HepG2 (cell line): ENCODE measurements around the gene KRTAP10-5. TPM values are rescaled to one million over a fixed set of nuclear protein-coding genes. Genes with fewer than 3 reads are reported as not detected.

ENCODE experiments used
- FOXK1 ChIP-seq: sonication (generic); formaldehyde crosslinking; IDR thresholded peaks from 2 replicates; pipeline ENCODE4 v1.4.0; 2020; ENCODE audit warnings: low read depth, missing genetic modification reagents, borderline replicate concordance
- HES4 ChIP-seq: sonication (generic); formaldehyde crosslinking; IDR thresholded peaks from 2 replicates; pipeline ENCODE4 v1.9.0; 2021; ENCODE audit warnings: mild to moderate bottlenecking, missing genetic modification reagents, borderline replicate concordance
- IRF9 ChIP-seq: sonication (generic); formaldehyde crosslinking; IDR thresholded peaks from 2 replicates; pipeline ENCODE4 v1.8.0; 2022; ENCODE audit warnings: missing genetic modification reagents, mild to moderate bottlenecking, borderline replicate concordance
- MIER2 ChIP-seq: IDR thresholded peaks from 2 replicates; pipeline ENCODE4 v1.6.1; 2016; ENCODE audit warnings: missing biosample characterization, missing genetic modification reagents
- MYNN ChIP-seq: sonication (generic); formaldehyde crosslinking; IDR thresholded peaks from 2 replicates; pipeline ENCODE4 v1.4.0; 2020; ENCODE audit warnings: mild to moderate bottlenecking, low read depth, missing genetic modification reagents
- PAXIP1 ChIP-seq: sonication (generic); formaldehyde crosslinking; conservative IDR thresholded peaks from 2 replicates; pipeline ENCODE4 v1.4.0; 2020; ENCODE audit warnings: mild to moderate bottlenecking, missing genetic modification reagents, moderate library complexity
- PCBP1 ChIP-seq: fragments of 200-400 bp; formaldehyde crosslinking; IDR thresholded peaks from 2 replicates; pipeline ENCODE4 v1.6.1; 2017; ENCODE audit warnings: mild to moderate bottlenecking, low read depth, low read length, borderline replicate concordance
- RXRB ChIP-seq: IDR thresholded peaks from 2 replicates; pipeline ENCODE4 v1.6.1; 2016; ENCODE audit warnings: borderline replicate concordance, missing genetic modification reagents, missing compliant biosample characterization
- ZBTB38 ChIP-seq: sonication (generic); formaldehyde crosslinking; IDR thresholded peaks from 2 replicates; pipeline ENCODE4 v1.5.1; 2020; ENCODE audit warnings: mild to moderate bottlenecking, missing genetic modification reagents
- ZFAT ChIP-seq: sonication (generic); formaldehyde crosslinking; conservative IDR thresholded peaks from 2 replicates; pipeline ENCODE4 v1.8.1; 2023; ENCODE audit warnings: missing genetic modification reagents, inconsistent platforms
- ZNF296 ChIP-seq: sonication (generic); formaldehyde crosslinking; conservative IDR thresholded peaks from 2 replicates; pipeline ENCODE4 v1.5.0; 2020; ENCODE audit warnings: mild to moderate bottlenecking, missing genetic modification reagents
- ZNF510 ChIP-seq: sonication (generic); formaldehyde crosslinking; IDR thresholded peaks from 2 replicates; pipeline ENCODE4 v1.4.0; 2020; ENCODE audit warnings: low read depth, mild to moderate bottlenecking, missing genetic modification reagents
- ZNF512 ChIP-seq: sonication (generic); formaldehyde crosslinking; IDR thresholded peaks from 2 replicates; pipeline ENCODE4 v1.4.0; 2020; ENCODE audit warnings: mild to moderate bottlenecking, missing genetic modification reagents
- ZNF609 ChIP-seq: sonication (generic); formaldehyde crosslinking; IDR thresholded peaks from 2 replicates; pipeline ENCODE4 v1.4.0; 2020; ENCODE audit warnings: mild to moderate bottlenecking, missing genetic modification reagents, borderline replicate concordance
- polyA plus RNA-seq, 8 experiments: library from polyadenylated mRNA; depleted of rRNA in 3 of 8; stranded (reverse) in 7 of 8; unstranded in 1 of 8; fragments of >200 nt; fragmentation: Illumina TruSeq in 4 of 8; extraction: Trizol in 4 of 8; gene quantifications; 2 replicates each; pipeline versions ENCODE4 v1.2.1 to v1.2.3, GENCODE V29; 2011 to 2016; ENCODE audit warnings: low read depth in 4 of 8, missing spikeins in 1 of 8, mixed read lengths in 1 of 8; ENCODE audit not compliant: insufficient read depth in 1 of 8
- total RNA-seq, 5 experiments: library from RNA; depleted of rRNA; stranded (reverse); fragments of >200 nt; fragmentation: Illumina TruSeq; extraction: Trizol; gene quantifications; 2 replicates each; pipeline ENCODE4 v1.2.3, GENCODE V29; 2016; ENCODE audit warnings: low read depth in 1 of 5

KRTAP10-5 gene
- total and polyA plus RNA-seq, 2 of the 13 experiments (the other 11 are each of a cell fraction or from before 2014, with no cell fraction given), result not detected

GRCh38 chr21:44574457-44575306, 5.7 kb downstream of the KRTAP10-5 start (continued):
- TF ChIP-seq ZNF609 (CRISPR knock-in tag), result peak; percentile 55; the same call in 1 of the 2 replicates
- TF ChIP-seq FOXK1 (CRISPR knock-in tag), result no peak
- no peak for TF ChIP-seq ZFAT
- TF ChIP-seq MYNN (CRISPR knock-in tag), result no peak
- no peak for TF ChIP-seq ZBTB38 (CRISPR knock-in tag)
- TF ChIP-seq ZNF296 (CRISPR knock-in tag), result no peak
- no peak for TF ChIP-seq ZNF512 (CRISPR knock-in tag)
- TF ChIP-seq RXRB (CRISPR knock-in tag), result peak; percentile 88
- TF ChIP-seq PAXIP1 (CRISPR knock-in tag), result peak; percentile 84
- no peak for TF ChIP-seq HES4 (CRISPR knock-in tag)
- no peak for TF ChIP-seq MIER2
- TF ChIP-seq IRF9 (CRISPR knock-in tag), result no peak
- no peak for TF ChIP-seq PCBP1
- no peak; the same call in 1 of the 2 replicates for TF ChIP-seq ZNF510 (CRISPR knock-in tag)
